ENCODE results near the gene NUDC.
A peak's percentile ranks its signal among the peaks of the same experiment; 100 is the strongest.

NUDC gene

DNA sequence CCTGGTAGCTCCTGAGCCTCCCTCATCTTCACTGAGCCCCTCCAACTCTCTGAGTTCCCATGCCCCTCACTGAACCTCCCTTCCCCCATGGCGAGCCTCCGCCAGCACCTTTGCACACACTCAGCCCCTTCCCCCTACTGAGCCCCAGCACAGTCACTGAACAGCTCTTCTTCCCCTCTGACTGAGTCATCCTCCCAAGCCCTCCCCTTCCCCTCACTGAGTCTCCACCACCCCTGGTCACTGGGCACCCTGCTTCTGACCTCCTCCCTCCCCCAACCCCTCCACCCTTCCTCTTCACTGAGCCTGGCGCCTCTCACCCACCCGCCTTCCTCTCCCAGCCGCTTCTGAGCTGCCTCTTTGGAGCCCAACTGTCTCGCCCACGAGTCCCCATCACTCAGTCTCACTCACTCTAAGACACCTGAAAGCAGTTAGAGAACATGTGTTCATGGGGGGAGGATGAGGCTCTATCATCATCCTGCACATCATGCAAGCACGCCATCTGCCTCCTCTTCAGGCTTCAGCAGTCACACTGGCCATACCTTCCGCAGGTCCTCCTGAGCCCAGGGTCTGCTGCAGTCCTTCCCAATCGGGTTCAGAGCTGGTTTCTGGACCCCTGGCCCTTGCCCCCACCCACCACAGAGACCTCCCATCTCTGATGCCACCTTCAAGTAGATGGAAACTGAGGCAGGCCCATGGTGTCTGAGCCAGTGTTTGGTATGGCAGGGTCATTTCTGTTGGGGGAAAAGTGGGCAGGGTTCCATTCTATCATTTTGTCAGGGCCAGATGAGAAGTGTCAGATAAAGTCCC, 70.0 kb downstream of the NUDC start:
- peak; percentile 24 for DNase-seq

GRCh38 chr1:26993237-26994019, 71.9 kb downstream of the NUDC start, which contains the start of gene TRNP1:
TRNP1 (plus strand) TSS chr1:26993692; CDS start chr1:26993787, 95 bp downstream.
- DNase-seq: peak; percentile 50

GRCh38 chr1:26994020-26994786, 72.7 kb downstream of the NUDC start:
- no peak for DNase-seq

GRCh38 chr1:26994787-26995517, 73.4 kb downstream of the NUDC start:
- no peak for DNase-seq

- no peak for DNase-seq
These were observed 74.5 kb downstream of the NUDC start for GRCh38 chr1:26996024-26996423.

Data from NCI-H1694 treated with DMSO at 0.1 percent for 48 hours (cell line).